Measurements from ENCODE around the gene HIGD1B.

- TF ChIP-seq, protein P1, sequence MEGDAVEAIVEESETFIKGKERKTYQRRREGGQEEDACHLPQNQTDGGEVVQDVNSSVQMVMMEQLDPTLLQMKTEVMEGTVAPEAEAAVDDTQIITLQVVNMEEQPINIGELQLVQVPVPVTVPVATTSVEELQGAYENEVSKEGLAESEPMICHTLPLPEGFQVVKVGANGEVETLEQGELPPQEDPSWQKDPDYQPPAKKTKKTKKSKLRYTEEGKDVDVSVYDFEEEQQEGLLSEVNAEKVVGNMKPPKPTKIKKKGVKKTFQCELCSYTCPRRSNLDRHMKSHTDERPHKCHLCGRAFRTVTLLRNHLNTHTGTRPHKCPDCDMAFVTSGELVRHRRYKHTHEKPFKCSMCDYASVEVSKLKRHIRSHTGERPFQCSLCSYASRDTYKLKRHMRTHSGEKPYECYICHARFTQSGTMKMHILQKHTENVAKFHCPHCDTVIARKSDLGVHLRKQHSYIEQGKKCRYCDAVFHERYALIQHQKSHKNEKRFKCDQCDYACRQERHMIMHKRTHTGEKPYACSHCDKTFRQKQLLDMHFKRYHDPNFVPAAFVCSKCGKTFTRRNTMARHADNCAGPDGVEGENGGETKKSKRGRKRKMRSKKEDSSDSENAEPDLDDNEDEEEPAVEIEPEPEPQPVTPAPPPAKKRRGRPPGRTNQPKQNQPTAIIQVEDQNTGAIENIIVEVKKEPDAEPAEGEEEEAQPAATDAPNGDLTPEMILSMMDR (conservative IDR thresholded peaks at IDR 0.05) = no peak
- TF ChIP-seq ZFX (IDR thresholded peaks at IDR 0.05) = no peak
Observed at GRCh38 chr17:44867841-44868240, 20.2 kb downstream of the HIGD1B start.

All from C4-2B (cell line).